ENCODE data around the gene EIF3L. TPM values are rescaled to one million over a fixed set of nuclear protein-coding genes. Genes with fewer than 3 reads are reported as not detected.

Gene EIF3L
- total and polyA plus RNA-seq, 9 of the 15 experiments (the other 6 are each of a cell fraction or from before 2014, with no cell fraction given) = 257 to 699 (median 368) TPM

DNA sequence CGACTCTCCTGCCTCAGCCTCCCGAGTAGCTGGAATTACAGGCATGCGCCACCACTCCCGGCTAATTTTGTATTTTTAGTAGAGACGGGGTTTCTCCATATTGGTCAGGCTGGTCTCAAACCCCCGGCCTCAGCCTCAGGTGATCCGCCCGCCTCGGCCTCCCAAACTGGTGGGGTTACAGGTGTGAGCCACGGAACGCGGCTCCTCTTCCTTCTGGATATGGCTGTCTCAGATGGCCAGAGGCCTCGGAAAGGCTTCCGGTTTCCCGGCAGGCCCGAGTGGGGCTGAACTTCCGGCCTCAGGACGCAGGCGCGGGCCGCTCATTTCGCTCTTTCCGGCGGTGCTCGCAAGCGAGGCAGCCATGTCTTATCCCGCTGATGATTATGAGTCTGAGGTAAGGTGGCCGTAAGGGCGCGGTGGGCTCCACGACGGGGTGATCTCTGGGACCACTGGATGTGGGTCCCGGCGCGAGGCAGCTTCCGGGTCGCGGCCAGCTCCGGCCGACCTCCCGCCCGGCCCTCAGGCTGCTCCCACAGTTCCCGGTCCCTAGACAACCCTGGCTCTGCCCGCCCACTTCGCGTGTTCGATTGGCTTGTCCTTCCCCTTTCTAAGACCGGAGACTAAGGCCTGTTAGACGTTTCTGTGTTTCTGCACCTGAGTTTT is at the start of gene EIF3L (continued):
- TF ChIP-seq DMBX1 (CRISPR knock-in tag; IDR thresholded peaks at IDR 0.05; ENCODE audit: borderline replicate concordance) (no peak), ZNF143 (CRISPR knock-in tag; IDR thresholded peaks at IDR 0.05) (peak; percentile 71), SMAD4 (CRISPR knock-in tag; conservative IDR thresholded peaks at IDR 0.05) (0 out of 2 replicates have a peak, but pooled peaks have one; percentile 17), PHF20 (IDR thresholded peaks at IDR 0.05; ENCODE audit: partially characterized antibody) (peak; percentile 65), GABPB1 (CRISPR knock-in tag; IDR thresholded peaks at IDR 0.05) (peak; percentile 91), CREM (IDR thresholded peaks at IDR 0.05; ENCODE audit: low read depth) (0 out of 2 replicates have a peak, but pooled peaks have one; percentile 30), ARID1B (IDR thresholded peaks at IDR 0.05) (no peak), GABPA (tag; conservative IDR thresholded peaks at IDR 0.05; ENCODE audit: low read depth) (peak; percentile 96), EGR1 (conservative IDR thresholded peaks at IDR 0.05) (0 out of 2 replicates have a peak, but pooled peaks have one; percentile 8), KDM5B (IDR thresholded peaks at IDR 0.05; ENCODE audit: insufficient replicate concordance, low read depth, low read length) (peak; percentile 61), ASH1L (IDR thresholded peaks at IDR 0.05; ENCODE audit: borderline replicate concordance, low read depth, partially characterized antibody) (peak; percentile 23), SRF (CRISPR knock-in tag; IDR thresholded peaks at IDR 0.05) (peak in 1 of 2 experiments; percentile 77; a peak in 1 of 4 replicates), TBP (optimal IDR thresholded peaks at IDR 0.05; ENCODE audit: low read depth, low read length) (peak; percentile 79), MED1 (CRISPR knock-in tag; IDR thresholded peaks at IDR 0.05; ENCODE audit: borderline replicate concordance) (0 out of 2 replicates have a peak, but pooled peaks have one; percentile 56), POLR2B (IDR thresholded peaks at IDR 0.05; ENCODE audit: low read depth, partially characterized antibody) (peak; percentile 94), FOXK2 (conservative IDR thresholded peaks at IDR 0.05 in 1 of 2, IDR thresholded peaks at IDR 0.05 in 1 of 2; ENCODE audit: low read depth in 2 of 2) (0 out of 4 replicates have a peak, but pooled peaks have one; percentile 27 to 33), ZNF75A (CRISPR knock-in tag; IDR thresholded peaks at IDR 0.05) (no peak), MEF2A (IDR thresholded peaks at IDR 0.05; ENCODE audit: control insufficient read depth, low read depth, low read length) (no peak), POLR2H (tag; IDR thresholded peaks at IDR 0.05; ENCODE audit: low read depth) (peak; percentile 94), RBBP5 (IDR thresholded peaks at IDR 0.05; ENCODE audit: borderline replicate concordance, insufficient read depth, low read length, poor library complexity, severe bottlenecking) (peak; percentile 75), MEIS2 (IDR thresholded peaks at IDR 0.05; ENCODE audit: partially characterized antibody) (peak; percentile 51)
- TF ChIP-seq, protein P1, sequence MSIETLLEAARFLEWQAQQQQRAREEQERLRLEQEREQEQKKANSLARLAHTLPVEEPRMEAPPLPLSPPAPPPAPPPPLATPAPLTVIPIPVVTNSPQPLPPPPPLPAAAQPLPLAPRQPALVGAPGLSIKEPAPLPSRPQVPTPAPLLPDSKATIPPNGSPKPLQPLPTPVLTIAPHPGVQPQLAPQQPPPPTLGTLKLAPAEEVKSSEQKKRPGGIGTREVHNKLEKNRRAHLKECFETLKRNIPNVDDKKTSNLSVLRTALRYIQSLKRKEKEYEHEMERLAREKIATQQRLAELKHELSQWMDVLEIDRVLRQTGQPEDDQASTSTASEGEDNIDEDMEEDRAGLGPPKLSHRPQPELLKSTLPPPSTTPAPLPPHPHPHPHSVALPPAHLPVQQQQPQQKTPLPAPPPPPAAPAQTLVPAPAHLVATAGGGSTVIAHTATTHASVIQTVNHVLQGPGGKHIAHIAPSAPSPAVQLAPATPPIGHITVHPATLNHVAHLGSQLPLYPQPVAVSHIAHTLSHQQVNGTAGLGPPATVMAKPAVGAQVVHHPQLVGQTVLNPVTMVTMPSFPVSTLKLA (conservative IDR thresholded peaks at IDR 0.05) = peak; percentile 63 to 72; a peak in 3 of 4 replicates
- TF ChIP-seq, protein P2, sequence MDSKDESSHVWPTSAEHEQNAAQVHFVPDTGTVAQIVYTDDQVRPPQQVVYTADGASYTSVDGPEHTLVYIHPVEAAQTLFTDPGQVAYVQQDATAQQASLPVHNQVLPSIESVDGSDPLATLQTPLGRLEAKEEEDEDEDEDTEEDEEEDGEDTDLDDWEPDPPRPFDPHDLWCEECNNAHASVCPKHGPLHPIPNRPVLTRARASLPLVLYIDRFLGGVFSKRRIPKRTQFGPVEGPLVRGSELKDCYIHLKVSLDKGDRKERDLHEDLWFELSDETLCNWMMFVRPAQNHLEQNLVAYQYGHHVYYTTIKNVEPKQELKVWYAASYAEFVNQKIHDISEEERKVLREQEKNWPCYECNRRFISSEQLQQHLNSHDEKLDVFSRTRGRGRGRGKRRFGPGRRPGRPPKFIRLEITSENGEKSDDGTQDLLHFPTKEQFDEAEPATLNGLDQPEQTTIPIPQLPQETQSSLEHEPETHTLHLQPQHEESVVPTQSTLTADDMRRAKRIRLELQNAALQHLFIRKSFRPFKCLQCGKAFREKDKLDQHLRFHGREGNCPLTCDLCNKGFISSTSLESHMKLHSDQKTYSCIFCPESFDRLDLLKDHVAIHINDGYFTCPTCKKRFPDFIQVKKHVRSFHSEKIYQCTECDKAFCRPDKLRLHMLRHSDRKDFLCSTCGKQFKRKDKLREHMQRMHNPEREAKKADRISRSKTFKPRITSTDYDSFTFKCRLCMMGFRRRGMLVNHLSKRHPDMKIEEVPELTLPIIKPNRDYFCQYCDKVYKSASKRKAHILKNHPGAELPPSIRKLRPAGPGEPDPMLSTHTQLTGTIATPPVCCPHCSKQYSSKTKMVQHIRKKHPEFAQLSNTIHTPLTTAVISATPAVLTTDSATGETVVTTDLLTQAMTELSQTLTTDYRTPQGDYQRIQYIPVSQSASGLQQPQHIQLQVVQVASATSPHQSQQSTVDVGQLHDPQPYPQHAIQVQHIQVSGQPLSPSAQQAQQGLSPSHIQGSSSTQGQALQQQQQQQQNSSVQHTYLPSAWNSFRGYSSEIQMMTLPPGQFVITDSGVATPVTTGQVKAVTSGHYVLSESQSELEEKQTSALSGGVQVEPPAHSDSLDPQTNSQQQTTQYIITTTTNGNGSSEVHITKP (IDR thresholded peaks at IDR 0.05; ENCODE audit: partially characterized antibody) = peak; percentile 53

Data from K562 (cell line).